Mesothelial cell of epicardium (in vitro differentiated cells): ENCODE results near the gene TCF4. TPM values are rescaled to one million over a fixed set of nuclear protein-coding genes. Genes with fewer than 3 reads are reported as not detected.

Source experiments
- DNase-seq, 2 experiments: peaks; one replicate each; pipeline ENCODE4 v3.0.0; 2021; ENCODE audit warnings: low spot score in 2 of 2; ENCODE audit not compliant: unreplicated experiment in 2 of 2
- H3K27ac Mint-ChIP-seq: 2 replicates; pipeline ENCODE4 v1.8.0; 2021; ENCODE audit warnings: mixed read lengths
- H3K27me3 Mint-ChIP-seq: 2 replicates; pipeline ENCODE4 v1.8.0; 2021; ENCODE audit warnings: low read depth, mixed read lengths
- H3K36me3 Mint-ChIP-seq: 2 replicates; pipeline ENCODE4 v1.8.0; 2021; ENCODE audit warnings: mixed read lengths
- H3K4me1 Mint-ChIP-seq: 2 replicates; pipeline ENCODE4 v1.8.0; 2021; ENCODE audit warnings: mixed read lengths
- H3K4me3 Mint-ChIP-seq: 2 replicates; pipeline ENCODE4 v1.8.0; 2021; ENCODE audit warnings: mild to moderate bottlenecking, moderate library complexity, mixed read lengths
- H3K9me3 Mint-ChIP-seq: 2 replicates; pipeline ENCODE4 v1.8.0; 2021; ENCODE audit warnings: mixed read lengths
- total RNA-seq: library from RNA; stranded (reverse); gene quantifications from 3 replicates; pipeline ENCODE4 v1.2.1, GENCODE V29; 2021
- TF ChIP-seq, protein P1 (sequence below): fragments of 200-600 bp; sonication (generic); IDR thresholded peaks from one replicate; pipeline ENCODE4 v1.5.0; 2021; ENCODE audit warnings: antibody characterized with exemption; ENCODE audit not compliant: unreplicated experiment

The TCF4 gene
- total RNA-seq, 1 donor from 2014 or later: 224 TPM

- TF ChIP-seq, protein P1, sequence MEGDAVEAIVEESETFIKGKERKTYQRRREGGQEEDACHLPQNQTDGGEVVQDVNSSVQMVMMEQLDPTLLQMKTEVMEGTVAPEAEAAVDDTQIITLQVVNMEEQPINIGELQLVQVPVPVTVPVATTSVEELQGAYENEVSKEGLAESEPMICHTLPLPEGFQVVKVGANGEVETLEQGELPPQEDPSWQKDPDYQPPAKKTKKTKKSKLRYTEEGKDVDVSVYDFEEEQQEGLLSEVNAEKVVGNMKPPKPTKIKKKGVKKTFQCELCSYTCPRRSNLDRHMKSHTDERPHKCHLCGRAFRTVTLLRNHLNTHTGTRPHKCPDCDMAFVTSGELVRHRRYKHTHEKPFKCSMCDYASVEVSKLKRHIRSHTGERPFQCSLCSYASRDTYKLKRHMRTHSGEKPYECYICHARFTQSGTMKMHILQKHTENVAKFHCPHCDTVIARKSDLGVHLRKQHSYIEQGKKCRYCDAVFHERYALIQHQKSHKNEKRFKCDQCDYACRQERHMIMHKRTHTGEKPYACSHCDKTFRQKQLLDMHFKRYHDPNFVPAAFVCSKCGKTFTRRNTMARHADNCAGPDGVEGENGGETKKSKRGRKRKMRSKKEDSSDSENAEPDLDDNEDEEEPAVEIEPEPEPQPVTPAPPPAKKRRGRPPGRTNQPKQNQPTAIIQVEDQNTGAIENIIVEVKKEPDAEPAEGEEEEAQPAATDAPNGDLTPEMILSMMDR: no peak
- Mint-ChIP-seq H3K4me3 (no peak overlapping the region), H3K27me3 (no peaks in the 10 kb centered on the region)
Measured at GRCh38 chr18:55382277-55382805, 205.7 kb downstream of the TCF4 start.

DNA sequence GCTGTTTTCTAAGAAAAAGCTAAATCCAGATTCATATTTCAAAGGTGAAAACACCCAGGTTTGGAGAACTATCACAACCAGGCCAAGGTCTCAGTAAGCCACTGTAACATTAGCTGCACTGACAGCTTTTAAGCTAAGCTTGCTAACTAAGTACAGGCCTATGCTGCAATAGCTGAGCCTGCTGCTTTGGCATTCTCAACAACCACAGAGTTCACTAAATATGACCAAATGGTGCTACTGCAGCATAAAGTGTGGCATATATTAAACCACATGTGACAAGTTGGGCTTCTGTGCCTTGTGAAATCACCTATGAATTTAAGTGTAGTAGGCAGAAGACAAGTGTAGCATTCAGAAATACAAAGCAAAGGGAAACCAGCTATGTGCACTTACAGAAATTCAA is 206.7 kb downstream of the TCF4 start:
- Mint-ChIP-seq H3K36me3 (peaks cover 69% of the 10 kb centered on the region), H3K4me3 (no peak overlapping the region), H3K27me3 (no peaks in the 10 kb centered on the region), H3K27ac (no peak overlapping the region), H3K4me1 (no peaks in the 10 kb centered on the region), H3K9me3 (peaks cover 49% of the 10 kb centered on the region)
- DNase-seq: no peak
- TF ChIP-seq, protein P1: no peak

More at GRCh38 chr18:55382277-55382805, 205.7 kb downstream of the TCF4 start:
- Mint-ChIP-seq H3K36me3 (peaks cover 62% of the 10 kb centered on the region), H3K9me3 (peaks cover 49% of the 10 kb centered on the region), H3K4me1 (peaks cover 8% of the 10 kb centered on the region), H3K27ac (no peak overlapping the region)
- no peak for DNase-seq

GRCh38 chr18:55380589-55380988 is 207.4 kb downstream of the TCF4 start:
- Mint-ChIP-seq H3K27me3 (no peaks in the 10 kb centered on the region), H3K4me3 (no peak overlapping the region), H3K36me3 (peaks cover 63% of the 10 kb centered on the region), H3K27ac (no peak overlapping the region), H3K9me3 (peaks cover 50% of the 10 kb centered on the region), H3K4me1 (no peaks in the 10 kb centered on the region)
- no peak for DNase-seq
- TF ChIP-seq, protein P1: no peak

DNA sequence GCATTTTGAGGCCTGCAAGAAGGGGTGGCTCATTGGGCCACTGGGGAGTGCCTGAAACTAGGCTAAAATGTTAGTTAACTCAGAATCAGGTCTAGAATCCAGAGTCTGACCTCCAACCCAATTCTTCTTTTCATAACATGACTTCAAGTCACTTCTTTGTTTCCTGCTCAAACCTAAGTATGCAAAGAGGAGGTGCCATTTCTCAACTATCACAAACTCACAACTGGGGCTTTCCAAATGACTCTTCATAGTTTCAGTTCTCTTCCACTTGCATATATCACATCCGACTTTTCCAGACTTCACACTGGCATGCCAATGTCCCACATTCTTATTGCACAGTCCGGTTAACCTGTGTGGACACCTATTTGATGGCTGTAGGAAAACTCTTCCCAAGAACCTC is 211.6 kb downstream of the TCF4 start:
- H3K4me1 Mint-ChIP-seq: peaks cover 5% of the 10 kb centered on the region
- peaks cover 40% of the 10 kb centered on the region for H3K36me3 Mint-ChIP-seq
- TF ChIP-seq, protein P1: no peak
- H3K4me3 Mint-ChIP-seq: no peak overlapping the region
- no peak overlapping the region for H3K27ac Mint-ChIP-seq
- H3K27me3 Mint-ChIP-seq: no peaks in the 10 kb centered on the region
- H3K9me3 Mint-ChIP-seq: peaks cover 26% of the 10 kb centered on the region
- DNase-seq: no peak

DNA sequence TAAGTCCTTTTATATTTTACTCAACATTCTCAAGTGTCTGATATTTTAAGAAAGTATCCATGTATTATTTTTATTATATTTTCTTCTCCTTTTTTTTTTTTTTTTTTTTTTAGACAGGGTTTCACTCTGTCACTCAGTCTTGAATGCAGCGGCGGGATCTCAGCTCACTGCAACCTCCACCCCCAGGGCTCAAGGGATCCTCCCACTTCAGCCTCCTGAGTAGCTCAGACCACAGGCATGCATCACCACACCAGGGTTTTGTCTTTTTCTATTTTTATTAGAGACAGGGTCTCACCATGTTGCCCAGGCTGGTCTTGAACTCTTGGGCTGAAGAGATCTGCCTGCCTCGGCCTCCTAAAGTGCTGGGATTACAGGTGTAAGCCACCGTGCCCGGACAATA is 212.1 kb downstream of the TCF4 start:
- Mint-ChIP-seq H3K36me3 (peaks cover 37% of the 10 kb centered on the region), H3K27ac (no peak overlapping the region), H3K4me1 (peaks cover 5% of the 10 kb centered on the region), H3K9me3 (peaks cover 22% of the 10 kb centered on the region), H3K27me3 (no peaks in the 10 kb centered on the region), H3K4me3 (no peak overlapping the region)
- DNase-seq: no peak
- TF ChIP-seq, protein P1: no peak

- peaks cover 16% of the 10 kb centered on the region for H3K9me3 Mint-ChIP-seq
- TF ChIP-seq, protein P1: no peak
- peaks cover 31% of the 10 kb centered on the region for H3K36me3 Mint-ChIP-seq
- peaks cover 5% of the 10 kb centered on the region for H3K4me1 Mint-ChIP-seq
- no peak for DNase-seq
- H3K27me3 Mint-ChIP-seq: no peaks in the 10 kb centered on the region
- no peak overlapping the region for H3K4me3 Mint-ChIP-seq
- no peak overlapping the region for H3K27ac Mint-ChIP-seq
Measured at GRCh38 chr18:55374741-55375140, 213.3 kb downstream of the TCF4 start.
